B cell (primary cell): ENCODE measurements around the gene GPR119.

Experiments used
- EZH2 ChIP-seq: IDR thresholded peaks from 2 replicates; pipeline ENCODE4 v1.6.1; 2012; ENCODE audit warnings: borderline replicate concordance, low read depth, mild to moderate bottlenecking, moderate library complexity, low read length; ENCODE audit not compliant: insufficient read depth, poor library complexity, severe bottlenecking
- TF ChIP-seq, protein P1 (sequence below): fragments of 200-600 bp; IDR thresholded peaks from one replicate; pipeline ENCODE4 v1.8.0; 2022; ENCODE audit warnings: antibody characterized with exemption, mild to moderate bottlenecking

DNA sequence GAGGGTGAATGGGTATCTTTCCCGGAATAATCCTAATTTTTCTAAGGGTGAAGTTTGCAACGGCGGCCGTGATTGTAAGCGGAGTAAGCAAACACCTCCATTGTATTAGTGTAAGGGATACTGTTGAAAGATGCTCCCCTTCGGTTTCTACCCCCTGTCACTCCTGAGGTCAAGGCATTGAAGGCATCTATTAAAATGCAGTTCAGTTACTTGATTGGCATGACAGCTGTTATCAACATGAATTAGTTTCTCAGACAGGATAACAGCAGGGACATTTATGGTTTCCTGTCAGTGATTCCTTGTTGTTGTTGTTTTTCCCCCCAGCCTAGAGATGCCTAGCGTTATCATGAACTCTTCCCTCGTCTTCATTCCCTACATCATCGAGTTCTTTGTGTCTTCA is 45.2 kb downstream of the GPR119 start:
- TF ChIP-seq, protein P1, sequence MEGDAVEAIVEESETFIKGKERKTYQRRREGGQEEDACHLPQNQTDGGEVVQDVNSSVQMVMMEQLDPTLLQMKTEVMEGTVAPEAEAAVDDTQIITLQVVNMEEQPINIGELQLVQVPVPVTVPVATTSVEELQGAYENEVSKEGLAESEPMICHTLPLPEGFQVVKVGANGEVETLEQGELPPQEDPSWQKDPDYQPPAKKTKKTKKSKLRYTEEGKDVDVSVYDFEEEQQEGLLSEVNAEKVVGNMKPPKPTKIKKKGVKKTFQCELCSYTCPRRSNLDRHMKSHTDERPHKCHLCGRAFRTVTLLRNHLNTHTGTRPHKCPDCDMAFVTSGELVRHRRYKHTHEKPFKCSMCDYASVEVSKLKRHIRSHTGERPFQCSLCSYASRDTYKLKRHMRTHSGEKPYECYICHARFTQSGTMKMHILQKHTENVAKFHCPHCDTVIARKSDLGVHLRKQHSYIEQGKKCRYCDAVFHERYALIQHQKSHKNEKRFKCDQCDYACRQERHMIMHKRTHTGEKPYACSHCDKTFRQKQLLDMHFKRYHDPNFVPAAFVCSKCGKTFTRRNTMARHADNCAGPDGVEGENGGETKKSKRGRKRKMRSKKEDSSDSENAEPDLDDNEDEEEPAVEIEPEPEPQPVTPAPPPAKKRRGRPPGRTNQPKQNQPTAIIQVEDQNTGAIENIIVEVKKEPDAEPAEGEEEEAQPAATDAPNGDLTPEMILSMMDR = no peak
- TF ChIP-seq EZH2 = no peak
